Measurements from ENCODE around the gene FITM2.

DNA sequence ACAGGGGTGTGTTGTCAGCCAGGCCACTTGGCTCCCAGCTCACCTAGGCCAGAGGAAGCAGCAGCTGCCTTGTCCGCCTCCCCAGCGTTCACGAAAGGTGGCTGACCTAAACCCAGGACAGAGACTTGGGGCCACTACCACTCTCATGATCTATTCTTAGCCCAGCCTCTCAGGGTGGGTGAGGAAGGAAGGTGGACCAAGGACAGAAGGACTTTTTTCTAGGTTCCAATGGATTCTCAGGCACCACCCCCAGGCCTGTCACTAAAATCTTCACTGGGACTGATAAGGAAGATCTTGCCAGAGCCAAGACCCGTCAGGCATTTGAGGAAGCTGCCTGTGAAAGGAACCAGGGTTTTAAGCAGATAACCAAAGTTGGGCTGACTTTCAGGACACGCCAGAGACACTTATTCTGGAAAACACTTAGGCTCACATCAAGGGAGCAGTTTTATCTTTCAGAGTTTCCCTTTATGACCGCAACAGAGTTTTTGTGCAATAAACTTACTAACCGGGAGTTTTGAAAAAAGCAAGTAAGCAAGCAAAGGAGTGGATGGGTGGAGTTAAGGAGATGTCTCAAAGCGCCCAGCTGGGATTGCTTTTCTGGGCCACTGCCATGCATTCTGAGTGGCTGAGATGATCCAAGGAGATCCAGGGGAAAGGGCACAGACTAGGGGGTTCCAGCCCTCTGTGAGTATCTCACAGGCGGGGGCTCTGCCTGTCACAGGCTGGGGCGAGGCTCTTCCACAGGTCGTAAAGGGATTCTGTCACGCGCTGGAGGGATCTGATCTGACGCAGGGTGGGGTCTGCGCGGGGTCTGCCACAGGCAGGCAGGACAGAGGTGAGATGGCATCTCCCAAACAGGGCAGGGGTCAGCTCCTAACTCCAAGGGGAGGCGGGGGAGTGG, 989 bp downstream of the FITM2 start:
- TF ChIP-seq CTCF (conservative IDR thresholded peaks at IDR 0.05) = no peak
- no peak for TF ChIP-seq EZH2 (IDR thresholded peaks at IDR 0.05; ENCODE audit: low read depth)

Data from PC-9 (cell line).